Stomach (tissue), 9 donors: Measurements from ENCODE around the gene RPGR. TPM values are rescaled to one million over a fixed set of nuclear protein-coding genes. Genes with fewer than 3 reads are reported as not detected.

Experiments
- DNase-seq, 2 donors: peaks; one replicate each; pipeline versions ENCODE4 v3.0.0 to v3.0.0-alpha.2; 2013 to 2019
- H3K27ac ChIP-seq, 5 donors: fragments of 200-600 bp in 4 of 5; sonication (generic) in 4 of 5; one replicate each; pipeline ENCODE4 v1.5.1; 2013 to 2019; ENCODE audit warnings: mild to moderate bottlenecking in 1 of 5, moderate library complexity in 1 of 5
- H3K27me3 ChIP-seq, 3 donors: fragments of 200-600 bp; sonication (generic); one replicate each; pipeline ENCODE4 v1.5.1; 2017 to 2019; ENCODE audit warnings: mixed run types in 1 of 3
- H3K36me3 ChIP-seq, 4 donors: fragments of 200-600 bp; sonication (generic); 1 replicate in 3 of 4; 2 replicates in 1 of 4; pipeline ENCODE4 v1.5.1; 2016 to 2019
- H3K4me1 ChIP-seq, 4 donors: fragments of 200-600 bp; sonication (generic); one replicate each; pipeline ENCODE4 v1.5.1; 2016 to 2019
- H3K4me3 ChIP-seq, 4 donors: fragments of 200-600 bp; sonication (generic) in 3 of 4; one replicate each; pipeline ENCODE4 v1.5.1; 2016 to 2019; ENCODE audit warnings: mild to moderate bottlenecking in 1 of 4
- H3K9me3 ChIP-seq, 4 donors: fragments of 200-600 bp; sonication (generic); one replicate each; pipeline ENCODE4 v1.5.1; 2016 to 2019
- CTCF ChIP-seq, 7 experiments: fragments of 450-650 bp in 4 of 7; fragments of 200-600 bp in 3 of 7; sonication (generic) in 3 of 7; IDR thresholded peaks; one replicate each; pipeline ENCODE4 v1.5.1; 2016 to 2019; ENCODE audit warnings: antibody characterized with exemption in 7 of 7, control low read depth in 2 of 7, mild to moderate bottlenecking in 1 of 7
- EP300 ChIP-seq: sonication (generic); formaldehyde crosslinking; IDR thresholded peaks from one replicate; pipeline ENCODE4 v1.6.1; 2017; ENCODE audit warnings: antibody characterized with exemption
- POLR2A ChIP-seq, 4 donors: fragments of 450-650 bp; IDR thresholded peaks; one replicate each; pipeline ENCODE4 v1.6.1; 2016; ENCODE audit warnings: antibody characterized with exemption in 4 of 4, control low read depth in 2 of 4, mild to moderate bottlenecking in 1 of 4, moderate library complexity in 1 of 4
- POLR2AphosphoS5 ChIP-seq, 3 donors: sonication (generic); formaldehyde crosslinking; IDR thresholded peaks; one replicate each; pipeline ENCODE4 v1.6.1; 2016; ENCODE audit warnings: antibody characterized with exemption in 3 of 3
- whole genome bisulfite sequencing, 5 donors: extraction: QIAGEN DNeasy Blood & Tissue Kit in 3 of 5; methylation state at CpG; one replicate each; pipeline versions ENCODE4 v1.1.5 to v1.1.7; 2013 to 2018; 5-methylcytosine and 5-hydroxymethylcytosine counted together
- intact Hi-C: fragments of 100-400 bp; cut with DNase I; formaldehyde crosslinking; loops from one replicate; pipeline ENCODE4 v1.15.1; 2023; ENCODE audit warnings: low total_unique reads
- polyA plus RNA-seq, 3 donors: library from polyadenylated mRNA; stranded (reverse); fragments of 200-250 nt; gene quantifications; one replicate each; pipeline ENCODE4 v1.2.3, GENCODE V29; 2013
- total RNA-seq, 5 donors: library from RNA; depleted of rRNA; stranded (reverse); fragments of >200 nt; gene quantifications; one replicate each; pipeline versions ENCODE4 v1.1.0 to v1.2.3, GENCODE V29; 2014 to 2016
- donor health status: healthy with polysubstance abuse.
- donor health status: Bipolar disorder and iron deficiency.
- donor health status: healthy.

The RPGR gene
- total and polyA plus RNA-seq, 8 donors: 1.3 to 97.3 (median 10.7) TPM

DNA sequence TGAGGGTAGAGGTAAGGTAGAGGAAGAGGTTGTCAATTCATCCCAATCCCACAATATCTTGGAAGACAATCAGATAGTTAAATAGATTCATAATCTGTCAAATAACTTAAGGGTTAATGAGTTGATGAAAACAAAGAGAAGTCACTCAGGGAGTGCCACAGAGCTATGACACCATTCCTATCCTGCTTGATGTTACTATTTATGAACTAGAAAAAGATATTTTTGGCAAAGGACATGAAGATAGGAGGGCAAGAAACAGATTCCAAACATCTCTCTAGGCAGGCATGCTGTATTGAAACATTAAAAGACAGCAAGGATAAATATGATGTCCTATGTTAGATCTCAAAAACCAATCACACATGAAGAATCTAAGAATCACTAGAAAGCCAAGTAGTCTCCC is 103.1 kb downstream of the RPGR start:
- Histone ChIP-seq H3K36me3 (no peaks in the 10 kb centered on the region), H3K4me1 (peaks cover 0 to 9% (median 7%) of the 10 kb centered on the region in 4 donors), H3K27ac (no peak overlapping the region), H3K27me3 (peaks cover 0 to 24% (median 19%) of the 10 kb centered on the region in 3 donors), H3K4me3 (no peak overlapping the region), H3K9me3 (no peaks in the 10 kb centered on the region)
- TF ChIP-seq EP300 (no peak), CTCF (IDR thresholded peaks at IDR 0.05) (no peak), POLR2A (IDR thresholded peaks at IDR 0.05) (no peak), POLR2AphosphoS5 (IDR thresholded peaks at IDR 0.05) (no peak)
- no peak for DNase-seq
- intact Hi-C loops: no loop called here

DNA sequence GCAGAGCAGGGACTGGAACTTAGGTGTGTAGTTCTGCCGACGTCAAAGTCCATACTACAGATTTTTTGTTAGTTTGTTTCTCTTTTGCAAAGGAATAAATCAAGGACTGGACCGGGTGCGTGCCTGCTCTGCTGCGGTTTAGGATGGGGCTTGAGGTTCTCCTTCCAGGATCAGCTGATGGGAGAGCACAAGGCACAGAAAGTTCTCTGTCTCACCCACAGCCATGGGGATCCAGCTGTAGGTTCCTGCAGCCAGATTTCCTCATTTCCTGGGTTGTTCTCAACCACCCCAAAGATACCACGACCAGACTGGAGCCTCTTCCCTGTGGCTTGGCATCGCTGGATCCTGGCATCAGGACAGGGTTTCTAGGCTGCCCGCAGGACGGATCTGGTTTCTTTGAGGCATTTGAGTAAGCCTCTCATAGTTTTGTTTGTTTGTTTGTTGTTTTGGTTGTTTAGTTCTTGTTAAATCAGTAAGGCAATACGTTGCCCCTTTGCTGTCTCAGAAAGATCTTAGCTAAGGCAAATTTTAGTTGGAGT is 105.8 kb downstream of the RPGR start:
- TF ChIP-seq CTCF (IDR thresholded peaks at IDR 0.05): no peak
- TF ChIP-seq POLR2AphosphoS5 (IDR thresholded peaks at IDR 0.05): no peak
- TF ChIP-seq POLR2A (IDR thresholded peaks at IDR 0.05): no peak
- no peak for TF ChIP-seq EP300
- Histone ChIP-seq H3K4me3 (peak overlapping the region; percentile 41 to 58 (median 52)), H3K27me3 (peaks cover 0 to 31% (median 25%) of the 10 kb centered on the region in 3 donors), H3K4me1 (peaks cover 0 to 9% (median 7%) of the 10 kb centered on the region in 4 donors), H3K36me3 (no peaks in the 10 kb centered on the region), H3K9me3 (no peaks in the 10 kb centered on the region), H3K27ac (peak overlapping the region in 3 of 5 donors; percentile 29 to 70 (median 57))
- intact Hi-C loops: no loop called here
- WGBS, 5 donors: 58 to 72% (median 64%) methylated on average over 9 to 10 of the region's 10 CpGs
- no peak for DNase-seq

DNA sequence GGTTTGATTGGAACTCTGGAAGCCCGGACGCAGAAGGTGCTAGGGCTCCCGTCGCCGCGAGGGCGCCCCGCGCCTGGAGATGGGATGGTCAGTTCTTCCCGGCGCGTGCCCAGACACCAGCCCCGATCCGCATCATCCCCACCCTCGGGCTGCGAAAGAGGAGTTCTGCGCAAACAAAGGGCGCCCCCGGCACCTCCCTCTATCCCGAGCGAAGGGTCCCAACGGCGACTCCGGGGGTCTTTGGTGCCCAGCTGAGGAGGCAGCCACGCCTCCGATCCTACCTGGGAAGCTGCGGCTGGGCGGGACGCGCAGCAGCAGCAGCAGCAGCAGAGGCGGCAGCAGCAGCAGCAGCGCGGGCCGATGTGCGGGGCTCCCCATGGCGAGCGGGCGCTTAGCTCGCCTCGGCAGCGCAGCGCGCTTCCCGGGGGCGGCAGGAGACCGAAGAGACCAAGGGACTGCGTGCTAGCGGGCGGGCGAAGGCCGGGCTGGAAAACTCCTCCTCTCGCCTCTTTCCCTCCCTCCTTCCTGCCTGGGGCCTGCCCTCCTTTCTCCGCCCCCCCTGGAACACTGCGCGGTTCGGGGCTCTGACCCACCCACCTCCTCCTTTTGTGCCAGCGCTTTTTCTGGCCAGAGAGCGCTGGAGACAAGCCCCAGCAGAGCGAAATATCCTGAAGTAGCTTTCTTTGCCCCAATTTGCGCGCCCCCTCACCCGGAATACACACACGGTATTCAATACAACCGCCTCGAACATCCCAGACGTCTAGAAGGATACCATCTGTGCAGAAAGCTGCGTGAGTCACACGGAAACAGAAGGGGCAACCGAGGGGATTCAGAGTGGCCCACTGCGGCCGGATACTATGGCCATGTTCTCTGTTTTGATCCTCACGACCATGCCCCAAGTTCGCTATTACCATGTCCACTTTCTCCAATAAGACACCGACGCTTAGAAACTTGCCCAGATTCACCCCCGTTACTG is 106.6 kb downstream of the RPGR start, which contains the start of gene SRPX:
Gene SRPX (minus strand): TSS at position 457 of the 976 bp plus-strand sequence. CDS start 79 bp downstream, at position 378.
- 3 to 44% (median 8%) methylated on average over 22 to 74 of the region's 76 CpGs for WGBS, 5 donors
- Histone ChIP-seq H3K9me3 (no peaks in the 10 kb centered on the region), H3K36me3 (no peaks in the 10 kb centered on the region), H3K27ac (peak within 1 kb of the TSS in 4 of 5 donors; percentile 29 to 70 (median 50)), H3K4me1 (peaks cover 0 to 9% (median 7%) of the 10 kb centered on the region in 4 donors), H3K27me3 (peaks cover 0 to 31% (median 25%) of the 10 kb centered on the region in 3 donors), H3K4me3 (peak within 1 kb of the TSS; percentile 41 to 58 (median 52))
- intact Hi-C loops: no loop called here
- DNase-seq: peak in 1 of 2 donors; percentile 66
- no peak for TF ChIP-seq POLR2AphosphoS5 (IDR thresholded peaks at IDR 0.05)
- TF ChIP-seq CTCF (IDR thresholded peaks at IDR 0.05): no peak
- TF ChIP-seq POLR2A (IDR thresholded peaks at IDR 0.05): no peak
- TF ChIP-seq EP300: no peak

- Histone ChIP-seq H3K9me3 (no peaks in the 10 kb centered on the region), H3K4me1 (peaks cover 0 to 9% (median 7%) of the 10 kb centered on the region in 4 donors), H3K27ac (peak overlapping the region in 4 of 5 donors; percentile 29 to 70 (median 50)), H3K4me3 (peak overlapping the region; percentile 41 to 58 (median 52)), H3K27me3 (peaks cover 0 to 31% (median 25%) of the 10 kb centered on the region in 3 donors), H3K36me3 (no peaks in the 10 kb centered on the region)
- TF ChIP-seq CTCF (IDR thresholded peaks at IDR 0.05): peak in 1 of 7 experiments; percentile 15
- no peak for TF ChIP-seq POLR2AphosphoS5 (IDR thresholded peaks at IDR 0.05)
- TF ChIP-seq POLR2A (IDR thresholded peaks at IDR 0.05): no peak
- no peak for TF ChIP-seq EP300
- intact Hi-C loops: no loop called here
- DNase-seq: peak; percentile 29 to 59
- WGBS, 5 donors: 0 to 46% (median 3%) methylated on average over 12 to 14 of the region's 14 CpGs
Observed at GRCh38 chrX:38220024-38220414, 107.3 kb downstream of the RPGR start.
